Mucosa of gallbladder (tissue), 1 donor: Measurements from ENCODE around the gene SPRY4. TPM values are rescaled to one million over a fixed set of nuclear protein-coding genes. Genes with fewer than 3 reads are reported as not detected.
"Not testable (repeated sequence)": the region's sequence is repeated elsewhere in the genome, so short reads cannot be mapped to it uniquely, and the experiment has no call there.

Source experiments
- DNase-seq: peaks from one replicate; pipeline ENCODE4 v3.0.0-alpha.2; 2020; ENCODE audit warnings: low spot score
- total RNA-seq: library from RNA; stranded (reverse); gene quantifications from one replicate; pipeline ENCODE4 v1.2.1, GENCODE V29; 2021
- donor health status: DM: no; HTN: no; CAD: no.

Gene SPRY4
- total RNA-seq, 1 donor from 2014 or later = 17.4 TPM

DNA sequence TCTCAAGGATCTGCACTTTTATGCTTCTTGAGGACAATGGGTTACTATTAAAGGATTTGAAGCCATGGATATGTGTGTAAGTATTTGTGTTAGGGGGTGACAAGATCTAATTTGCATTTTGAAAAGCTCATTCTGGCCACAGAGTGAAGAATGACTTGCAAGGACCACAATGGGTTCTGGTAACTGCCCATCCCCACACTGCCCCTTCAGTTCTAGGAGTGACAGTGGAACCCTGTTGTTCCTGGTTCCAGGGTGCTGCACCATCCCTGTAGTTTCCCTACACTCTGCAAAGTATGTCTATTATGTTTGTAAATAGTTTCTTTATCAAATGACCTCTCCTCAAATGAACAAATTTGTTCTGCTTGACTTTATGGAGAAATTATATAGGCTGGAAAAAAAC is 9.7 kb upstream of the SPRY4 start:
- no peak for DNase-seq

DNA sequence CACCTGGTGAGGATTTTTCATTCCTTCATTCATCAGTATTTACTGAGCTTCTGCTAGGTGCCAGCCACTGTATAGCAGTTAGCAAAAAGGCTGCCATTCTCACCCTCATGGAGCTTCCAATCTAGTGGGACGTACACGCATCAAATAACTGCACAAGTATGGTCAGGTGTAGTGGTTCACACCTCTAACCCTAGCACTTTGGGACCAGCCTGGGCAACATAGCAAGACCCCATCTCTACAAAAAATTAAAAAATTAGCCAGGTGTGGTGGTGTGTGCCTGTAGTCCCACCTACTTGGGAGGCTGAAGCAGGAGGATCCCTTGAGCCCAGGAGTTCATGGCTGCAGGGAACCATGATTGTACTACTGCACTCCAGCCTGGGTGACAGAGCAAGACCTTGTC is 8.9 kb upstream of the SPRY4 start:
- DNase-seq = not testable (repeated sequence)

DNA sequence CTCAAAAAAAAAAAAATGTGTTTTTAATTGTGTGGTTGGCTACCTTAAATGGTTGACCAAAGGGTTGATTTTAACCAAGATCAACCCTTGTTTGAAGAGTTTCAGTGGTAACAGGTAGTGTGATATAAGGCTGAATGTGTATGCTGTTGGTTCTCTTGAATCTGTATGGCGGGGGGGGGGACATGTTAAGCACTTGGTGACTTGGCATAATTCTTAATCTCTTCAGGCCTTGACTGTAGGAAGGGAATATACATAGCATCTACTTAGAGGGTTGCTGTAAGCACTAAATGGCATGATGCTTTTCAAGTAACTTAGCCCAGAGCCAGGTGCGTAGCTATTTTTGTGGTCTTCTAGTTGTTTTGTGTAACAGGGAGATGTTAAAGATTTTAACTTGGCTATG is 5.6 kb upstream of the SPRY4 start:
- DNase-seq = no peak

DNA sequence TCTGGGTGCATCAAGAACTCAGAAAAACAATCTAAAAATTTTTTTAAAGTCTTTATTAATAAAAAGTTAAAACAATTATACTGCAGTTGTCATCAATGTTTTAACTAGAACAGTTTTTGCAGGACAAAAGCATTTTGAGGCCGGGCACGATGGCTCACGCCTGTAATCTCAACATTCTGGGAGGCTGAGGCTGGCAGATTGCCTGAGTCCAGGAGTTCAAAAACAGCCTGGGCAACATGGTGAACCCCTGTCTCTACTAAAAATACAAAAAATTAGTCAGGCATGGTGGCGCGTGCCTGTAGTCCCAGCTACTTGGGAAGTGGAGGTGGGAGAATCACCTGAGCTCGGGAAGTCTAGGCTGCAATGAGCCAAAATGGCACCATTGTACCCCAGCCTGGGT is 5.2 kb upstream of the SPRY4 start:
- DNase-seq = no peak

DNA sequence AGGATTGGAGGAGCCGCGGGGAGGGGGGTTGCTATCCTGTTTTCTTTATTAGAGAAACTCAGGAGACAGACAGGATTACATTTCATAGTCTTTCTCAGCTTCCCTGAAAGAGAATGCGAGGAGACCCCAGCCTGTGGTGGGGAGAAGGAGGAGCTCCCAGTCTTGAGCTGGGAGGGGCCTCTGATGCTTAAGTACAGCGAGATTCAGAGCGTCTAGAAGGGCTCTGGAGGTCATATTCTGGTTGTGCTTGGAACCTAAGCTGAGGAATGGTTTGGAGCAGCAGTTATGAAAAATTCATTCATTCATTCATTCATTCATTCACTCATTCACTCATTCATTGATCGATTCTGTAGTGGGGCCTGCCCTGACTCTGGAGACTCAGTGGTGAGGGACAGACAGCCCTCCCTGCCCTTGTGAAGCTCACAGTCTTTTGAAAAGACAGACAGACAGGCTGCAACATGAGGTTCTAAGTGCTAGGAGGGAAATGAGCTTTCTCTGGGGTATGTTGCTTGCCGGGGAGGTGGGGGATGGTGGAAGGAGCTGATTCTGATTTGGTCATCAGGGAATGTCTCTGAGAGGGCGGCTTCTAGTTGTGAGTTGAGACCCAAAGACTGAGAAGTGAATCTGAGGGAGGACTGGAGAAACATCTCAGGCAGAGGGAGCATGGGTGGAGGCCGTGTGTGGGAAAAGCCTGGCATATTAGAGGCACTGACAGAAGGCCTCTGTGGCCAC is 2.5 kb upstream of the SPRY4 start:
- DNase-seq = no peak

DNA sequence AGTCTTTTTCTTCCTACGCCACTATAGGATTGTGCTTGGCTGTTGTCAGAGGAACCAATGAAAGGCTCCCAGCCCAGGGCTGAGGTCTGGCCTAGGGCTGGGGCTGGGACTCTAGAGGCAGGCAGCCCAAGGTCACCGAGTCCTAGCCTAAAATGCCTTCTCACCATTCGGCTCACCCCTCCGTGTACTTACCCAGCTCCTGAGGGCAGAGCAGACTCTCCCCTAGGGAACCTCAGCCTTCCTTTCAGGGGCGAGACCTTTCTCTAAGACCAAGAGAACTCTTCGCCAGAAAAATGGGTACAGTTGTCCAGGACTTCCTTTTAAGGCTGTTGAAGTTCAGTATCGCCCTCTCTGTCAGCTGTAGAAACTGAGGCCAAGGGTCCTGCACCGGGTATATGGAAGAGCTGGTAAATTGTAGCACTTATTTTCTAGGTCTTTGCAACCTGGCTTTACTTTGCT is 1.7 kb upstream of the SPRY4 start:
- DNase-seq = no peak

DNA sequence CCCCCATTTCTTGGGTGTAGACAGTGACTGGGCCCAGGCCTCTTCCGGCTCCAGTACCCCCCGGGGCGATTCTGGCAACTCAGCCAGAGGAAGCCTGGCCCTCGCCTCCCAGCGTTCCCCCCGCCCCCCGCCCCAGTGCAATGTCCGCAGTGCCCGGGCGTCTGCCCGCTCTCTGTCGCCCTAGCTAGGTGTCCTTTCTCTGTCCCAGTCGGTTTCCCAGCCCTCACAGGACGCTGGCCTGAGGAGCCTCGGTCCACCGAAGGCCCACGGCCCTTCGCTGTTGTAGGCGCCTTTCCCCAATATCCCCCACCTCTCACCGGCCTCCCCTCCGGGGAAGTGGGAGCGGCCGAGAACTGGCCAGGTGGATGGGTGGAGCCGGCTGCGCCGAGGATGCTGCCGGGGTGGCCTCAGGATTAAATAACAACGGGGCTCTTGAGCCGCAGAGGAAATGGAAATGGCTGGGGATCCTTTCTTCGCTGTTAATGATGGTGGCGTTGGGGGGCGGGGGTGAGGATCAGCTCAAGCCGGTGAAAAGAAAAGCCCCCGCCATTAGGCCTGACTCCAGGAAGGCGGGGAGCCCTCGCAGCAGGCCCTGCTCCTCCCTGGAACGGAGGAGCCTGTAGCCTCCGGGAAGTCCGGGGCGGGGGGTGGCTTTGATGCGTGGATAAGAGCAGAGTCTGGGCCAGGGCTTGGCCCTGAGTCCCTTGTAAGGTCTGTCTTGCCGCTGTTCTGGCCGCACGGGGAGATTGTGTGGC is 1.1 kb upstream of the SPRY4 start:
- peak; percentile 61 for DNase-seq

DNA sequence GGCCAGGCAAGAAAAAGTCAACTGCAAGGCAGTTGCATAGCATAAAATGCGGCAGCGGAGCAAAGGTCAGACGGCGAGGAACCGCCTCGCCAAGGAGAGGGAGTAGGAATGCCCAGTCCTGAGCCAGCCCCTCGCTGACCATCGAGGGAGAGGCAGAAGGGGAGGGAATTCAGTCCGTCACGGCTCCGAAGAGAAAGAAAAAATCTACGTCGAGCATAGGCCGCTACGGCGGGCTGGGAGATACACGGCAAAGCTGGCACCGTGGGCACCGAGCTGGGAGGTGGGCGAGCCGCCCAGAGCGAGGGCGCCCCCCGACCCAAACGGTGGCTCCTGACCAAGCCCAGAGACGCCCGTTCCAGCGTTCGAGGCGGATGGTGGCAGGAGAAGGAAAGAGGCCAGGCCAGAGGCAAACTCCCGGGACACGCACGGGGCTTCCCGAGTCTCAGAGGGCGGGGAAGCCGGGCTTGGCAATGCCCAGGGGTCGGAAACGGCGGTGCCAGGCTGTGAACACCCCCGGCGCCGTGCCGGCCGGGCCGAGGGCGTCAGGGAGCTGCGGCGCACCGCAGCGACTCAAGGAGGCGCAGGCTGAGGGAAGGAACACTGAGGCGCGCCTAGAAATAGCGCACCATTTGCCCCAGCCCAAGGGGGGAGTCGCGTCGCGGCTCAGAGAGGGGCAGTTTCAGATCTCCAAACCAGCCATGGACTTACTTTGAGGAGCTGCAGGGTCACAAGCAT is 518 bp downstream of the SPRY4 start:
- DNase-seq = peak; percentile 17

DNA sequence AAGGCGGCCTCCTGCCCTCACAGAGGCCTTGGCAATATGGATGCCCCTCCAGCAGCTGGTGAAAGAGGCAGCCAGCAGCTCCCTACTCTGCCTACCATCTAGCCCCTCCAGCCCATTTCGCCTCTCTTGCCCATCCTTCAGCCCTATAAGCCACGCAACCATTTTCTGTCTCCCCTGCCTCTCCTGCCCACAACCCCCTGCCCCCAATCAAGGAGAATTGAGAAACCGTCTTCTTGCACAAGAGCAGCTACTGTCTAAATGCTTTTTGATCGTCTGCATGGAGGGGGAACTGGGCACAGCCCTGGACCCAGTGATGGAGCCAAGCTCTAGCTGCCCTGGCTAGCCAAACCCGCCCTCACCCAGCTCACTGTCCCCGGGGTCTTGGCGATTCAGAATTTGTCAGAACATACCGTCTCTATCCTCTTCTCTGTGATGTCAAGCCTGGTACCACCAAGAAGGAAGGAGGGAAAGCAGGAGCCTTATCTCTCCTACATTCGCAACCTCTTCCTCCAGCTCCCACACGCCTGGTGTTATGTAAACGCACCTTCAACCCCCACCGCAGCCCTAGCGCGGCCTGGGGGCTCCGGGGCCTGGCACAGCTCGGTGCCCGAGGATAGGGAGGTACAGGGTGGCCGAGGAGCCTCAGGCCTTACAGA is 1.2 kb downstream of the SPRY4 start:
- no peak for DNase-seq

DNA sequence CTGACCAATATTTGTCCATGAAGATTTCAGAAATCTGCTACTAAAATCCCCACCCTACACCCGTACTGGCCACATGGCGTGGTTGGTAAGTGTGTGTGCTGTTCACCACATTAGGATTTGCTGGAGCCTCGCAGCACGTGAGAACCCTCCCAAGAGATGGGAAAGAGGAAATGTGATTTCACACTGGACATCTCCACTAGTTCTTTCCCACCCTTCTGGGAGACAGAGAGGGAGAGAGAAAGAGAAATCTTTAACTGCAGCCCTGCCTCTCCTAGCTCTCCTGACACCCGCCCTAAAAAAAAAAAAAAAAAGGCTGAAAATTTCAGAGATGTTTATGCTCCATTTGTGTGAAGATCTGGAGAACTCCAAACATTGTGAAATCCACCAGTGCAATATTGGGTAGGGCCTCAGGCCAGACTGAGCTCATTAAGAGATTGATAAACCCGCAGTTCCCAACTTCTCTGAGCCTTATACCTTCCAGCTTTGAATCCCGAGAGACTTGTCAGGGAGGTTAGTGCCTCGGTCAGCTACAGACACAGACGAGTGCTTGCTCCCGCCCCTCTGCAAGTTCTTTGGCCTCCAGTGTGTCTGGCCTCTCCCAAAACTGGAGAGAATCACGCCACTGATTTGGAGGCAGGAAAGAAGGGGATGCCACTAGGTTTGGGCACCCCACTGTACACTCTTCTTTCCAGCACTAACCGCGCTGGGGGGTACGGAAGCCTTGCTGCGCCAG is 1.9 kb downstream of the SPRY4 start:
- DNase-seq = no peak

DNA sequence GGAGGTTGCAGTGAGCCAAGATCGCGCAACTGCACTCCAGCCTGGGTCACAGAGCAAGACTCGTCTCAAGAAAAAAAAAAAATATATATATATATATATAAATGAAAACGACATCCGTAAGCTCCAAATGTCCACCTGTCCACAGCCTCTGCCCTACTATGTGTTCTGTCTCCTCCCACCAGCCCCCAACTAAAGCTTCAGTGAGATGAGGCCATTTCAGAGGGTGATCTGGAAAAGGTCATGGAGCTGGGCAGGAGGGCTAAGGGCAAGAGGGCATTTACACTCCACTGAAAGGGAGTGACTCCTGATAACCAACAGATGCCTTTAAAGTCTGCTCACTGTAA is 2.4 kb downstream of the SPRY4 start:
- no peak for DNase-seq

DNA sequence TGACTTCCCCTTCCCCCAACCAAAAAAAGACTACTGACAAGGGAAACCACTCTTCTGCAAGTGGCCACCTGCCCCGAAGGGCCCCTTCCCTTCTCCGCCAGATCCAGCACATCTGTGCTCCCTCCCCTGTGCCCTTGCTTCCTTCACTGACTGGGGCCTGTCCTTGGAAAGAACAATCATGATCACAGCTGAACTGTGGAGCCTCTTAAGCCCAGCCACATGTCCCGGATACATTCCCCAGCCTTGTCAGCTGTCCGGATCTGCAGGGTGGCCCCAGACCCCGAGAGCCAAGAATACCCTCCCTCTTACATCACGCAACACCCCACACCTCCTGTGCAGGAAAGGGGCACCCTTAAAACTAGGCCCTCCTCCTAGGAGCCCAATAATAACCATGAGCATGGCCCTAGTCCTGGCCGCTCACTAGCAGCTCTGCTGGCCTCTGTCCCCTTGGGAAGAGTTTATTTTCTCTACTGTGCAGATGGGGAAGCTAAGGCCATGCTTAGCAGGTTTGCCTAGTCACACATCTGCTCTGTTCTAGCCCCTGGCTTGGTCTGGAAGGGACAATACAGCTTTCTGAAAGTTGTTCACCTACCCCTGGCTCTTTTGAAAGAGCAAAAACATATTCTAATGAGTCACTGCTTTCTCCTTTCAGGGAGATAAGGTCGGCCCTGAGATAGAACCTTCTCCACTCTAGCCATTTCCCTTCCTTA is 3.8 kb downstream of the SPRY4 start:
- DNase-seq = no peak

DNA sequence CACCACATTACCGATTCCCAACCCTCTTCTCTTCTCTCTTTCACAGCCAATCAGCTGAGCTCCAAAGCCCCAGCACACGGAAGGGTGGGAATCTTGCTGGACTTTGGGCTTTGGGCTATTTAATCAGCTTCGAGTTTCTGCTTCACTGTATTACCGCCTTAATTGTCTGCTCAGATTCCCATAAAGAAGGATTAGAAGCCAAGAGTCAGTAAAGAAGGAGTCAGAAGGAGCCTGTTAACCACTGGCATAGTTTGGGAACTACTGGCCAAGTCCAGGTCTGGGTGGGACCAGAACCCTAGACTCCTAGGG is 4.4 kb downstream of the SPRY4 start:
- DNase-seq = no peak

DNA sequence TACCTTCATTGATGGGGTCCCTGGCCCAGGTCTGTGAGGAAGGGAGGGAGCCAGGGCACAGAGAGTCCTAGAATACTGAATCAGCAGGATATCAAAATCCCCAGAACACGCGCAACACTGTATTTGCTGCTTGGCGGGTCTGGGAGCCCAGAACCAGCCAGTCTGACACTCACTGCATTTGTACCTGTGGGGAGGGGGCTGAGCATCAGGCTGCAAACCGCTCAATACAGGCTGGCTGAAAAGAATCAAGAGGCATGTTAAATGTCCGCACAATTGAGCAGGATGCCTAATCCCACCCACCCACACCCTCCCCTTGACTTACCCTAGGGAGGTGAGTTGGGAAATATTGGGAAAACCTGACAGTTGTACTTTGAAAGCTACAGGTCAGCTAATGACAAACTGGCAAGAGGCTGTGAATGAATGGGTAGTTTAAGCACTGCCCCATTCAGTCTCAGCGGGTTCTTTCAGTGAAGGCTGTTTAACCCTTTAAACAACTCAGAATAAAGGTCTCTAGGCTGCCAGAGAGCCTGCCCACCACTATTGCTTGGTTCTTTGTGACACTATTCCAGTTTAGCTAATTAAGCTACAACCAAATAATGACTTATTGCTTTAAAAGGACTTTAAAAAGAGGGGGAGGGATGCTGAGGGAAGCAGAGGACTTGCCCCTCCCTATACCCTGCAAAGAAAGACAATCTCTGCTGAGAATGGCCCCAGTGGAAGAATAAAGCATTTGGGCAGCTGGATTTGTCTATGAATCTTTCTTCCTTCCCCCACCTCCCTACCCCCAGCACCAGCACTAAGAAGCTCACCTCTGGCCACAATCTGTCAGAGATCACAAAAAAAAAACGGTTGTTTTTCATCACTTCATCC is 5.0 kb downstream of the SPRY4 start:
- DNase-seq = no peak

DNA sequence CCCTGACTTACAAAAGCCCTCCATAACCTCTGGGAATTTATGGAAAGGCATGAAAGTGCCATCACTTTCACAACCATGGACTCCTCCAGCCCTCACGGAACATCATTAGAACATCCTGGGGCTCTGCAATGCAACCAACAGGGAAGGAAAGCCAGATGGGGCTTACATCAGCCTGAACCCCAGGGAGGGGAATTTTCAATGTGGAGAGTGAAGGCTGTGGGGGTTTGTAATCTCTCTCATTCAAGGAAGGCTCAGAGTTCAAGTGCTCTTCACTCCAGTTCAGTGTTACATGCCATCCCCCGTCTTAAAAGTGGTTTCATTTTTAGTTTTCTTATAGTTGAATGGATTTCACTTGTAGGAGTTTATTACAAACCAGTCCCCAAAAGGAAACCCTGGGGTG is 5.7 kb downstream of the SPRY4 start:
- no peak for DNase-seq

DNA sequence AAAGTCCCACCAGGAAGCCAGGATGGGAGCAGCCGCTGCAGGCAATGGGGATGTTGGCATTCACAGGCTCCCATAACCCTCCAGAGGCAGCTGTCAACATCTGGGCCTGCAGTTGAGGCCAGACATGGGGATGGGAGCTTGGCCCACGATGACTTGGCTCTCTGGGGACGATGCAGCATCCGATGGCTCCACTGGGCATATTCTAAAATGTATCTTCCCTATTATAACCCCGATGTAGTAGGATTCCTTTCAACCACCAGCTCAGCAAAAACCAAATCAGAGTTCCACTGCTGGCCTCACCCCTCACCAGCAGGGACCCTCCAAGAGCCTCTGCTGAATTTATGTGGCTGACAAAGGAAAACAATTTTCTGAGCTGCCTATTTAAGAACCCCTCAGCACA is 7.1 kb downstream of the SPRY4 start:
- DNase-seq = no peak

DNA sequence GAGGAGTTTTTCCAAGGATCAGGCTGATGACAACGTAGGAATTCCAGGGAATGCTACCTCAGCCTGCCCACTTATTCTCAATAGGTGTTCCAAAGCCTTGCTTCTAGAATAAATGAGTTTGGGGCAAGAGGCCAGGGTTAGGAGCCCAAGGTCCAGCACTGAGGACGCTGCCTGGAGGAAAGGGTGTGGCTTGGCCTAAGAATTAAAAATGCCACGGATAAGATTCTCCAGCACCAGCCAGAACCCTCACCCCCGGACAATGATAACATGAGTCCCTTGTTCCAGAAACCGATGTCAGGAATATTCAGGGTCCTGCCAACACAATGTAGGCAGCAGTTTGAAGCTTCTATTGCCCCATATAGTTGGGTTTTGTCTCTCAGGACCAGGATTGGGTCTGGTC is 7.6 kb downstream of the SPRY4 start:
- no peak for DNase-seq

DNA sequence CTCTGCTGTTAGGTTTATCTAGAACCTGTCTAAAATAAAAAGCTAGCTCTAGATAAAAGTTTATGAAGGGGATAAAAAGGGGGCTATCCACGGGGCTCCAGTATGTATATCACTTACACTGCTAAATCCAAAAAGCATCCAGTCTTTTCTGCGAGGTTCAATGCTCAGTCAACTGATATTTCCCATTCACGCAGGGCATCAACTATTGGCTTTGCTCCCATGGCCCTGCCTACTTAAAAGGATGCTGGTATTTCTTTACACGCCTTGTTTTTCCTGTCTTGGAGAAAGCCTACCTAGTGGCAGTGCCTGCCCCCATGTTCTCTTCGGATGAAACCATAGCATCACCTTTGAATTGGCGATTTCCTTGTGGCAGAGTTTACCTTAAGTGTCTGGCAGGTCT is 8.1 kb downstream of the SPRY4 start:
- no peak for DNase-seq

DNA sequence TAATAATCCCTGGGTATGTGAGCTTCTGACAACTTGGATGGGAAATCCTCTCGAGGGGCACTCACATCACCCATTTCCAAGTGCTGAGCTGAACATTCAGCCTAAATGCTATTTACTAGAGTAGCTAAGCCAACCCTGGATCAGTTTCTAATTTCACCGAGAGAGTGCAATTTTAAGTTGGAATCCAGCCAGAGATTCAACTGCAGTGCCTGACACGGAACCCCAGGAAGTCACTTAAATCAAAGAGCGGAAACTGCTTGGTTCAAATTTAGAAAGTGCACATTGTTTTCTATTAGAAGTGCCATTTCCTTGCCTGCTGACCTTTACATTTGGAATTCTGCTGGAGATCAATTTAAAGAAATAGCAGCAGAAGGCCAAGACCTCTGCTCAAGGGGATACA is 8.8 kb downstream of the SPRY4 start:
- no peak for DNase-seq
